HepG2 (cell line): ENCODE measurements around the gene SMIM45.

Experiments used
- CC2D1A ChIP-seq: sonication (generic); formaldehyde crosslinking; IDR thresholded peaks from 2 replicates; pipeline ENCODE4 v1.8.1; 2023; ENCODE audit warnings: mild to moderate bottlenecking, missing genetic modification reagents
- E2F5 ChIP-seq: sonication (generic); formaldehyde crosslinking; conservative IDR thresholded peaks from 2 replicates; pipeline ENCODE4 v1.4.0; 2020; ENCODE audit warnings: missing genetic modification reagents
- ELF1 ChIP-seq: sonication (generic); formaldehyde crosslinking; IDR thresholded peaks from 2 replicates; pipeline ENCODE4 v1.4.0; 2020; ENCODE audit warnings: missing genetic modification reagents
- GABPA ChIP-seq, 2 experiments: IDR thresholded peaks; 2 replicates each; pipeline ENCODE4 v1.6.1; 2011 to 2016; ENCODE audit warnings: low read depth in 2 of 2, low read length in 1 of 2, missing biosample characterization in 1 of 2, missing genetic modification characterization in 1 of 2
- GABPB1 ChIP-seq: IDR thresholded peaks from 2 replicates; pipeline ENCODE4 v1.6.1; 2016; ENCODE audit warnings: mild to moderate bottlenecking, missing genetic modification reagents, moderate library complexity, missing compliant biosample characterization
- HHEX ChIP-seq: IDR thresholded peaks from 2 replicates; pipeline ENCODE4 v1.6.1; 2016; ENCODE audit warnings: control low read depth
- HMG20B ChIP-seq: conservative IDR thresholded peaks from 2 replicates; pipeline ENCODE4 v1.6.1; 2016; ENCODE audit warnings: missing genetic modification reagents, missing compliant biosample characterization
- IKZF4 ChIP-seq: sonication (generic); formaldehyde crosslinking; IDR thresholded peaks from 2 replicates; pipeline ENCODE4 v1.5.1; 2020; ENCODE audit warnings: borderline replicate concordance, mild to moderate bottlenecking, low read depth, missing genetic modification reagents; ENCODE audit errors: not compliant biosample characterization
- IRF2 ChIP-seq: IDR thresholded peaks from 2 replicates; pipeline ENCODE4 v1.6.1; 2018; ENCODE audit warnings: missing genetic modification reagents, missing compliant biosample characterization
- JARID2 ChIP-seq: sonication (generic); formaldehyde crosslinking; IDR thresholded peaks from 2 replicates; pipeline ENCODE4 v1.8.1; 2023; ENCODE audit warnings: missing genetic modification reagents, inconsistent platforms; ENCODE audit not compliant: insufficient replicate concordance
- KDM5A ChIP-seq: fragments of 200-600 bp; sonication (generic); IDR thresholded peaks from 2 replicates; pipeline ENCODE4 v1.7.0; 2018; ENCODE audit warnings: antibody characterized with exemption, mild to moderate bottlenecking, low read length, borderline replicate concordance
- KLF15 ChIP-seq: sonication (generic); formaldehyde crosslinking; IDR thresholded peaks from 2 replicates; pipeline ENCODE4 v1.8.1; 2023; ENCODE audit warnings: borderline replicate concordance, mild to moderate bottlenecking, inconsistent platforms, missing genetic modification reagents, mixed read lengths
- NR3C1 ChIP-seq: sonication (generic); formaldehyde crosslinking; IDR thresholded peaks from 2 replicates; pipeline ENCODE4 v1.4.0; 2020; ENCODE audit warnings: missing genetic modification reagents
- PCBP2 ChIP-seq: fragments of 200-400 bp; formaldehyde crosslinking; optimal IDR thresholded peaks from 2 replicates; pipeline ENCODE3; 2018; ENCODE audit warnings: low read length, low read depth; ENCODE audit not compliant: poor library complexity, severe bottlenecking
- PHB2 ChIP-seq: fragments of 450-650 bp; IDR thresholded peaks from 2 replicates; pipeline ENCODE4 v1.6.1; 2018; ENCODE audit not compliant: partially characterized antibody
- PHF8 ChIP-seq: sonication (generic); formaldehyde crosslinking; IDR thresholded peaks from 2 replicates; pipeline ENCODE4 v1.5.0; 2020; ENCODE audit warnings: missing genetic modification reagents
- PPARG ChIP-seq: conservative IDR thresholded peaks from 2 replicates; pipeline ENCODE4 v1.6.1; 2016; ENCODE audit warnings: missing biosample characterization, missing genetic modification reagents
- PRMT3 ChIP-seq: sonication (generic); formaldehyde crosslinking; IDR thresholded peaks from 2 replicates; pipeline ENCODE4 v1.8.1; 2022; ENCODE audit warnings: low read depth, mild to moderate bottlenecking, moderate library complexity, missing genetic modification reagents, borderline replicate concordance
- SUZ12 ChIP-seq: fragments of 150-350 bp; IDR thresholded peaks from 2 replicates; pipeline ENCODE4 v1.6.1; 2014; ENCODE audit warnings: low read depth, low read length
- XRCC5 ChIP-seq: fragments of 200-400 bp; formaldehyde crosslinking; optimal IDR thresholded peaks from 2 replicates; pipeline ENCODE3; 2017; ENCODE audit warnings: mild to moderate bottlenecking, low read length
- YY1 ChIP-seq: IDR thresholded peaks from 2 replicates; pipeline ENCODE4 v1.6.1; 2011; ENCODE audit warnings: low read length, low read depth, moderate library complexity, mild to moderate bottlenecking; ENCODE audit not compliant: insufficient read depth, insufficient replicate concordance
- ZBTB1 ChIP-seq: sonication (generic); formaldehyde crosslinking; IDR thresholded peaks from 2 replicates; pipeline ENCODE4 v1.4.0; 2020; ENCODE audit warnings: missing genetic modification reagents, borderline replicate concordance
- ZSCAN30 ChIP-seq: sonication (generic); formaldehyde crosslinking; IDR thresholded peaks from 2 replicates; pipeline ENCODE4 v1.5.0; 2020; ENCODE audit warnings: mild to moderate bottlenecking, missing genetic modification reagents
- TF ChIP-seq, protein P1 (sequence below): IDR thresholded peaks from 2 replicates; pipeline ENCODE4 v1.6.1; 2018; ENCODE audit warnings: missing genetic modification reagents, mild to moderate bottlenecking, missing compliant biosample characterization
- TF ChIP-seq, protein P2 (sequence below): IDR thresholded peaks from 2 replicates; pipeline ENCODE4 v1.6.1; 2016; ENCODE audit warnings: low read depth, borderline replicate concordance
- TF ChIP-seq, protein P3 (sequence below): sonication (generic); formaldehyde crosslinking; IDR thresholded peaks from 2 replicates; pipeline ENCODE4 v1.8.1; 2023; ENCODE audit warnings: missing genetic modification reagents, inconsistent platforms, borderline replicate concordance

Gene SMIM45

GRCh38 chr22:41966607-41967240, 14.8 kb downstream of the SMIM45 start (continued):
- TF ChIP-seq, protein P1, sequence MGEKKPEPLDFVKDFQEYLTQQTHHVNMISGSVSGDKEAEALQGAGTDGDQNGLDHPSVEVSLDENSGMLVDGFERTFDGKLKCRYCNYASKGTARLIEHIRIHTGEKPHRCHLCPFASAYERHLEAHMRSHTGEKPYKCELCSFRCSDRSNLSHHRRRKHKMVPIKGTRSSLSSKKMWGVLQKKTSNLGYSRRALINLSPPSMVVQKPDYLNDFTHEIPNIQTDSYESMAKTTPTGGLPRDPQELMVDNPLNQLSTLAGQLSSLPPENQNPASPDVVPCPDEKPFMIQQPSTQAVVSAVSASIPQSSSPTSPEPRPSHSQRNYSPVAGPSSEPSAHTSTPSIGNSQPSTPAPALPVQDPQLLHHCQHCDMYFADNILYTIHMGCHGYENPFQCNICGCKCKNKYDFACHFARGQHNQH (CRISPR knock-in tag) = no peak
- no peak for TF ChIP-seq SUZ12
- no peak for TF ChIP-seq PHB2
- no peak for TF ChIP-seq NR3C1 (CRISPR knock-in tag)
- no peak for TF ChIP-seq ZBTB1 (CRISPR knock-in tag)
- no peak for TF ChIP-seq CC2D1A (CRISPR knock-in tag)
- TF ChIP-seq GABPB1 (CRISPR knock-in tag) = 0 out of 2 replicates have a peak, but pooled peaks have one; percentile 19
- no peak for TF ChIP-seq KLF15 (CRISPR knock-in tag)
- TF ChIP-seq YY1 = no peak
- TF ChIP-seq PPARG = no peak
- no peak for TF ChIP-seq KDM5A
- no peak for TF ChIP-seq HHEX (CRISPR knock-in tag)
- TF ChIP-seq HMG20B = no peak
- TF ChIP-seq ELF1 (CRISPR knock-in tag) = peak; percentile 34; the same call in 1 of the 2 replicates
- TF ChIP-seq IRF2 (CRISPR knock-in tag) = 0 out of 2 replicates have a peak, but pooled peaks have one; percentile 22
- no peak for TF ChIP-seq GABPA (IDR thresholded peaks at IDR 0.05; ENCODE audit: low read depth, low read length)
- 0 out of 2 replicates have a peak, but pooled peaks have one; percentile 18 for TF ChIP-seq GABPA (CRISPR knock-in tag; IDR thresholded peaks at IDR 0.05; ENCODE audit: low read depth)
- no peak for TF ChIP-seq E2F5 (CRISPR knock-in tag)
- TF ChIP-seq JARID2 (CRISPR knock-in tag) = no peak
- TF ChIP-seq, protein P2, sequence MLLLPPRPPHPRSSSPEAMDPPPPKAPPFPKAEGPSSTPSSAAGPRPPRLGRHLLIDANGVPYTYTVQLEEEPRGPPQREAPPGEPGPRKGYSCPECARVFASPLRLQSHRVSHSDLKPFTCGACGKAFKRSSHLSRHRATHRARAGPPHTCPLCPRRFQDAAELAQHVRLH (CRISPR knock-in tag) = no peak
- TF ChIP-seq XRCC5 = no peak
- no peak for TF ChIP-seq ZSCAN30
- no peak for TF ChIP-seq PRMT3
- TF ChIP-seq PCBP2 = no peak
- TF ChIP-seq, protein P3, sequence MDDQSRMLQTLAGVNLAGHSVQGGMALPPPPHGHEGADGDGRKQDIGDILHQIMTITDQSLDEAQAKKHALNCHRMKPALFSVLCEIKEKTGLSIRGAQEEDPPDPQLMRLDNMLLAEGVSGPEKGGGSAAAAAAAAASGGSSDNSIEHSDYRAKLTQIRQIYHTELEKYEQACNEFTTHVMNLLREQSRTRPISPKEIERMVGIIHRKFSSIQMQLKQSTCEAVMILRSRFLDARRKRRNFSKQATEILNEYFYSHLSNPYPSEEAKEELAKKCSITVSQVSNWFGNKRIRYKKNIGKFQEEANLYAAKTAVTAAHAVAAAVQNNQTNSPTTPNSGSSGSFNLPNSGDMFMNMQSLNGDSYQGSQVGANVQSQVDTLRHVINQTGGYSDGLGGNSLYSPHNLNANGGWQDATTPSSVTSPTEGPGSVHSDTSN (CRISPR knock-in tag) = no peak
- no peak for TF ChIP-seq PHF8 (CRISPR knock-in tag)
- TF ChIP-seq IKZF4 = no peak
